SU-DHL-6 (cell line): ENCODE results near the gene MGAT5.

ENCODE experiments used
- H2AFZ ChIP-seq: fragments of 200-600 bp; sonication (generic); 2 replicates; pipeline ENCODE4 v1.6.1; 2014; ENCODE audit warnings: low read depth, mild to moderate bottlenecking, moderate library complexity, mixed read lengths, antibody characterized with exemption, low read length; ENCODE audit not compliant: severe bottlenecking
- H3F3A ChIP-seq: fragments of 200-600 bp; shearing (Covaris generic); 2 replicates; pipeline ENCODE4 v1.6.0; 2016; ENCODE audit warnings: antibody characterized with exemption, mild to moderate bottlenecking; ENCODE audit not compliant: insufficient read depth
- H3K27ac ChIP-seq: fragments of 200-600 bp; sonication (generic); 2 replicates; pipeline ENCODE4 v1.5.1; 2016; ENCODE audit warnings: low read depth, mild to moderate bottlenecking, low read length, moderate library complexity, mixed read lengths
- H3K27me3 ChIP-seq: fragments of 200-600 bp; sonication (generic), shearing (Covaris generic); 2 replicates; pipeline ENCODE4 v1.6.0; 2014; ENCODE audit warnings: mild to moderate bottlenecking, low read length
- H3K36me3 ChIP-seq: fragments of 200-600 bp; sonication (generic); 2 replicates; pipeline ENCODE4 v1.6.1; 2014; ENCODE audit warnings: mild to moderate bottlenecking, low read length, mixed read lengths
- H3K4me2 ChIP-seq: fragments of 300-600, 200-600 bp; shearing (Covaris generic), sonication (generic); 2 replicates; pipeline ENCODE4 v1.6.0; 2014; ENCODE audit warnings: low read length, low read depth, mild to moderate bottlenecking; ENCODE audit not compliant: poor library complexity, severe bottlenecking
- H3K4me3 ChIP-seq: fragments of 200-600 bp; sonication (generic); 2 replicates; pipeline ENCODE4 v1.5.1; 2014; ENCODE audit warnings: antibody characterized with exemption, low read length, mild to moderate bottlenecking, mixed read lengths; ENCODE audit not compliant: insufficient read depth, poor library complexity, severe bottlenecking
- H3K79me2 ChIP-seq: fragments of 200-600 bp; sonication (generic); 2 replicates; pipeline ENCODE4 v1.6.1; 2014; ENCODE audit warnings: mild to moderate bottlenecking, low read length, moderate library complexity; ENCODE audit not compliant: insufficient read depth
- H3K9ac ChIP-seq: fragments of 200-600 bp; sonication (generic); 2 replicates; pipeline ENCODE4 v1.7.0; 2014; ENCODE audit warnings: mild to moderate bottlenecking, low read length
- H3K9me2 ChIP-seq: fragments of 200-600 bp; sonication (generic); replicated peaks from 2 replicates; pipeline ENCODE4 v1.6.1; 2014; ENCODE audit warnings: low read length; ENCODE audit not compliant: insufficient read depth
- H3K9me3 ChIP-seq: fragments of 200-600 bp; sonication (generic); 2 replicates; pipeline ENCODE4 v1.6.1; 2014; ENCODE audit warnings: low read length, mixed read lengths; ENCODE audit not compliant: insufficient read depth
- H4K20me1 ChIP-seq: fragments of 200-600 bp; sonication (generic); 2 replicates; pipeline ENCODE4 v1.6.1; 2014; ENCODE audit warnings: low read depth, mild to moderate bottlenecking, antibody characterized with exemption, low read length, moderate library complexity, mixed read lengths
- CTCF ChIP-seq: fragments of 200-600 bp; sonication (generic); IDR thresholded peaks from one replicate; pipeline ENCODE4 v1.5.1; 2017; ENCODE audit warnings: antibody characterized with exemption, mild to moderate bottlenecking, low read length, moderate library complexity; ENCODE audit not compliant: insufficient read depth, poor library complexity, severe bottlenecking
- EZH2phosphoT487 ChIP-seq: fragments of 200-600 bp; sonication (generic), shearing (Covaris generic); conservative IDR thresholded peaks from 2 replicates; pipeline ENCODE4 v1.6.1; 2018; ENCODE audit warnings: mild to moderate bottlenecking, antibody characterized with exemption, low read length, moderate library complexity, mixed read lengths

Gene MGAT5

GRCh38 chr2:134320930-134321329, 67.1 kb downstream of the MGAT5 start:
- H3K27me3 ChIP-seq: no peaks in the 10 kb centered on the region
- H2AFZ ChIP-seq: no peak overlapping the region
- no peaks in the 10 kb centered on the region for H3K79me2 ChIP-seq
- H4K20me1 ChIP-seq: no peaks in the 10 kb centered on the region
- no peak overlapping the region for H3K27ac ChIP-seq
- H3K9me3 ChIP-seq: no peaks in the 10 kb centered on the region
- H3K4me3 ChIP-seq: no peak overlapping the region
- no peaks in the 10 kb centered on the region for H3K36me3 ChIP-seq
- H3K9ac ChIP-seq: no peak overlapping the region
- H3K4me2 ChIP-seq: no peak overlapping the region
- TF ChIP-seq CTCF (no peak), EZH2phosphoT487 (no peak)
- H3K9me2 ChIP-seq: no peaks in the 10 kb centered on the region
- H3F3A ChIP-seq: no peaks in the 10 kb centered on the region

- Histone ChIP-seq H3K27ac (no peak overlapping the region), H3K9ac (no peak overlapping the region)
These were observed 69.9 kb downstream of the MGAT5 start for GRCh38 chr2:134323777-134324176.

GRCh38 chr2:134324430-134324829, 70.6 kb downstream of the MGAT5 start:
- Histone ChIP-seq H3K9ac (no peak overlapping the region), H3F3A (no peaks in the 10 kb centered on the region), H4K20me1 (no peaks in the 10 kb centered on the region), H3K9me2 (no peaks in the 10 kb centered on the region), H3K4me3 (no peak overlapping the region), H3K36me3 (no peaks in the 10 kb centered on the region), H3K4me2 (peak overlapping the region; percentile 39), H3K79me2 (no peaks in the 10 kb centered on the region), H2AFZ (no peak overlapping the region), H3K27ac (peak overlapping the region; percentile 45), H3K9me3 (no peaks in the 10 kb centered on the region), H3K27me3 (no peaks in the 10 kb centered on the region)
- TF ChIP-seq EZH2phosphoT487 (no peak), CTCF (no peak)

More at GRCh38 chr2:134323777-134324176, 69.9 kb downstream of the MGAT5 start:
- Histone ChIP-seq H3K9me2 (no peaks in the 10 kb centered on the region), H3K9me3 (no peaks in the 10 kb centered on the region), H3K79me2 (no peaks in the 10 kb centered on the region), H4K20me1 (no peaks in the 10 kb centered on the region), H3F3A (no peaks in the 10 kb centered on the region), H3K4me3 (no peak overlapping the region), H3K27me3 (no peaks in the 10 kb centered on the region), H3K36me3 (no peaks in the 10 kb centered on the region), H2AFZ (no peak overlapping the region), H3K4me2 (no peak overlapping the region)
- TF ChIP-seq EZH2phosphoT487 (no peak), CTCF (no peak)

- H3K27ac ChIP-seq: peak overlapping the region; percentile 45
- H4K20me1 ChIP-seq: no peaks in the 10 kb centered on the region
- H2AFZ ChIP-seq: no peak overlapping the region
- H3K9me3 ChIP-seq: no peaks in the 10 kb centered on the region
- no peak overlapping the region for H3K4me3 ChIP-seq
- no peaks in the 10 kb centered on the region for H3F3A ChIP-seq
- no peaks in the 10 kb centered on the region for H3K27me3 ChIP-seq
- H3K4me2 ChIP-seq: peak overlapping the region; percentile 39
- no peaks in the 10 kb centered on the region for H3K79me2 ChIP-seq
- H3K9me2 ChIP-seq: no peaks in the 10 kb centered on the region
- TF ChIP-seq EZH2phosphoT487: no peak
- no peak for TF ChIP-seq CTCF
- H3K9ac ChIP-seq: no peak overlapping the region
- no peaks in the 10 kb centered on the region for H3K36me3 ChIP-seq
These were observed 71.1 kb downstream of the MGAT5 start for GRCh38 chr2:134324947-134325346.
